PC-3 (cell line): ENCODE results near the gene BRD4. TPM values are rescaled to one million over a fixed set of nuclear protein-coding genes. Genes with fewer than 3 reads are reported as not detected.

Experiments
- total RNA-seq: library from RNA; depleted of rRNA; stranded (reverse); fragments of >200 nt; gene quantifications from 2 replicates; pipeline ENCODE4 v1.2.3, GENCODE V29; 2014; rRNA removed

BRD4 gene
- total RNA-seq, 1 experiment from 2014 or later: 20.9 TPM

Other genes starting within 250 kb of the BRD4 start
- 13.8 and 20.3 TPM in 2 replicates for gene SYDE1, start 225.1 kb downstream of the BRD4 start, total RNA-seq
- gene NOTCH3, start 131.5 kb downstream of the BRD4 start, total RNA-seq: 21.5 and 28.1 TPM in 2 replicates
- gene EPHX3, start 100.1 kb downstream of the BRD4 start, total RNA-seq: not detected in 2 replicates
- gene AKAP8, start 47.2 kb upstream of the BRD4 start, total RNA-seq: 36.3 and 48.0 TPM in 2 replicates
- gene AKAP8L, start 86.4 kb upstream of the BRD4 start, total RNA-seq: 97.9 and 137 TPM in 2 replicates
- gene WIZ, start 117.4 kb upstream of the BRD4 start, total RNA-seq: 30.9 and 35.1 TPM in 2 replicates
- gene RASAL3, start 132.0 kb upstream of the BRD4 start, total RNA-seq: not detected in 2 replicates
- gene PGLYRP2, start 147.0 kb upstream of the BRD4 start, total RNA-seq: not detected in 2 replicates
- 0.07 TPM in 1 of 2 replicates, not detected in the other for gene CYP4F22, start 176.0 kb upstream of the BRD4 start, total RNA-seq